RKO (cell line): Measurements from ENCODE around the gene CFP.
"Not testable (repeated sequence)": the region's sequence is repeated elsewhere in the genome, so short reads cannot be mapped to it uniquely, and the experiment has no call there.

Experiments
- DNase-seq: peaks from one replicate; pipeline ENCODE4 v3.0.0-alpha.2; 2016; ENCODE audit warnings: low spot score

CFP gene

DNA sequence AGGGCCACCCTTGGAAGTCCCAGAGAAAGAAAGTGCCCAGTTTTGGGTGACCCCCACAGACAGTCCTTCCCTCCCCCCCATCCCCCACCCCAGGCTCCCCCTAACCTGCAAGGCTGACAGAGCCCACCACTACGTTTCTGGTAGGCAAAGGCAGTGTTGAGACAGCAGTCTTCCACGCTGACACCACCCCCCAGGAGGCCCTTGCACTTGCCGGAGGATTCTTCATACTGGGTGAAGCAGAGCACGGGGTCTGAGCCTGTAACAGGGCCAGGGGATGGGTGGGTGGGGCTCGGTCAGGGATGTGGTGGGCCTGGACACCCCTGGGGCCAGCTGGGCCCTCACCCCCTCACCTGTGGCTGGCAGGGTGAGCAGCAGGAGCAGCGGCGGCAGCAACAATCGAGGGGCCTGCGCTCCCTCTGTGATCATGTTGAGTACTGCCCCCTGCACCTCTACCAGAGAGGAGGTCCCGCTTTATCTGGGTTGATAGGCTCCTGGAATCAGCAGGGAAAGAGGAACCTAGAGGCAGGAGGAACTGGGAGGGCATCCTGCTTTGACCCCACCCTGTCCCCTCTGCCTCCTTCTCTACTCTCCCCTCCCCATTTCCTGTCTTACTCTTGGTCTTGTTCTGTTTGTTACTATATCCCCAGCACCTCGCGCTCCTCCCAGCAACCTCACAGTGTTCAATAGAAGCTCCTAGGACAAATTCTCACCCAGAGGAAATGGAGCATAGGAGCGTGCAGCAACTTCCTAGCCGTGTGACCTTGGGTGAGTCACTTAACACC lies at the start of gene CFP:
Gene CFP, minus strand, starts transcription at position 512 of the 782 bp plus-strand sequence. Its CDS starts 86 bp downstream, at position 426.
- no peak for DNase-seq

DNA sequence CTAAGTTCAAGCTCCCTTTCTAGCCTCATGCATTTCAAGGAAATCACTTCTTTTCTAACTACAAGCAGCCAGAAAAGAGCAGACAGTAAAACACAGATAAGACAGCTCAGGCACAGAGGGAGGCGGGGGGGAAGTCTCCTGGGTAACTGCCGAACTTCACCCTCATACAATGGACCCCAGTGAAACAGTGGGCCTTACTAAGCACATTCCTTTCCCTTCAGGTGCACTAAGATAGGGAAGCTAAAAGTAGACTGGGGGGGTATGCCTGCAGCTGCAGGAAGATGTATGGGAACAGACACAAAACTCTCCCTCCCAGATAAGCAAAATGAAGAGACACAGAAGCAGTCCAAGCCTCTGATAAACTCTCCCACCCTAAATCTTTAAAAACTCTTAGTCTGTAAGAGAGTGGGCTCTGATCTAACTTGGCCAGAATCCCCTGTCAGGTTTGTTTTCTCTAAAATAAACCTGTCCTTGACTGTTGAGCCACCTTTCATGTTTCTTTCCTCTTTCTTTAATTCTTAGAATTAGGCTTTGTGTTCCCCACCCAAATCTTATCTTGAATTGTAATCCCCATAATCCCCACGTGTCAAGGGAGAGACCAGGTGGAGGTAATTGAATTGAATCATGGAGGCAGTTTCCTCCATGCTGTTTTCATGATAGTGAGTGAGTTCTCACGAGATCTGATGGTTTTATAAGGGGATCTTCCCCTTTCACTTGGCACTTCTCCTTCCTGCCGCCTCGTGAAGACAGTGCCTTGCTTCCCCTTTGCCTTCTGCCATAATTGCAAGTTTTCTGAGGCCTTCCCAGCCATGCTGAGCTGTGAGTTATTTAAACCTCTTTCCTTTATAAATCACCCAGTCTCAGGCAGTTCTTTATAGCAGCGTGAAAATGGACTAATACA lies 46.5 kb upstream of the CFP start:
- not testable (repeated sequence) for DNase-seq

DNA sequence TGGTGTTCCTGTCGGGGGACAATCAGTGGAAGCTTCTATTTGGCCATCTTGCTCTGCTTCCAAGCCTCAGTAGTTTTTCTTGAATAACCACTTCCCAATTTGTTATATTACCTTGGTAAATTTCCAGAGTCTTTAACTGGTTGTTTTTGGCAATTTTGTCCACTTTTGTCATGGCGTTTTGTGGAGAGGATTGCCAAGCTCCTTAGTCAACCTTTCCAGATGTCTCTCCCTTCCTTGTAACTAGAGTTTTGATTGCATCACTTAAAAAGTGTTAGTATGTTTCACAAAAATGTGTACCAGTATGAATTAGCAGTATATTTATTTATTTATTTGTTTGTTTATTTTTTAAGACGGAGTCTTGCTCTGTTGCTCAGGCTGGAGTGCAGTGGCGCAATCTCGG lies 45.0 kb upstream of the CFP start:
- no peak for DNase-seq

DNA sequence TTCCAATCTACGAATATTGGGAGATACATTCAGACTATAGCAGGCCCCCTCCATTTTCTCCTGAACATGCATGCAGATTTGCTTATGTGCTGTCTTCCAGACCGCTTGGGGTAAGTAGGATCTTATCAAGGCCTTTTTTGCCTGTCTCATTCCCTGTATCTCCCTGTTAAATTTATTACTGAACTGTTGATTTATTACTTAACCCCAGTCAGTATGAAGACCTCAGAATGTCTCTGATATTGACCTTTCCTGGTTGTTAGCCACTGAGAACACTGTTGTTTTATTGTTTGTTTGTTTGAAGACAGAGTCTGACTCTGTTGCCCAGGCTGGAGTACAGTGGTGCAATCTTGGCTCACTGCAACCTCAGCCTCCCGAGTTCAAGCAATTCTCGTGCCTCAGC lies 36.1 kb upstream of the CFP start:
- DNase-seq = not testable (repeated sequence)

DNA sequence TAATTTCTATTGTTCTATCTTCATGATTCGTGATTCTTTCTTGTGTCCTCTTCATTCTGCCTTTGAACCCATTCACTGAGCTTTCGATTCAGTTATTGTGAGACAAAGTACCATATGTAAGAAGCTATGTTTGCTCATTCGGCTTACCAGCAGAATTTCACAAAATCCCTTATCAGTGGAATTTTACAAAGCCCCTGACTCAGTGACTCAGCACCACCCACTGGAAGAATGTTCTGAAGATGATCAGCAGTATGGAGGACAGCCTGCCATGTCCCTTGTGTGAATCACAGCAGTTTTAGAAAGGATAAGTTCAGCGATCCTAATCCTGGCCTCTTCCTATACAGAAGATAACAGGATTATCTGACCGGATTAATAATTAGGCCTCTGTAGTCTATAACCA lies 35.0 kb upstream of the CFP start:
- no peak for DNase-seq

DNA sequence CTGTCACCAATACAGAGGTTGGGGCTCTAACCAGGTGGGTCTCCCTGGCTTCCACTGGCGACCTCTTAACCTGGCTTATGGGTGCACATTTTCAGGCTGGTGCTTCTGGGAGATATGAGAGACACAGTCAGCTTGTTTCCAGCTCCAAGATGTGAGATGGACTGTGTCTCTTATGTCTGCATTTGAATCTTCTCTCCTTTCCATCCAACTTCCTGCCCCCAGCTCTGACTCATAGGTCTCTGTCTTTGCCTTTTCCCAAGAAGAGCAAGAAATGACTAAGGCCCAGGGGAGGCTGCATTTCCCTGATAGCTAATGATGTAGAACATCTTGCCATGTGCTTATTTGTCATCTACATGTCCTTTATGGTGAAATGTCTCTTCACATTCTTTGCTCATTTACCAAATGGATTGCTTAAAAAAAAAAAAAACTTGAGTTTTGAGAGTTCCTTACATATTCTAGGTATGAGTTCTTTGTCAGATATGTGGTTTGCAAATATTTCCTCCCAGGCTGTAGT lies 32.5 kb upstream of the CFP start:
- DNase-seq = peak; percentile 69

DNA sequence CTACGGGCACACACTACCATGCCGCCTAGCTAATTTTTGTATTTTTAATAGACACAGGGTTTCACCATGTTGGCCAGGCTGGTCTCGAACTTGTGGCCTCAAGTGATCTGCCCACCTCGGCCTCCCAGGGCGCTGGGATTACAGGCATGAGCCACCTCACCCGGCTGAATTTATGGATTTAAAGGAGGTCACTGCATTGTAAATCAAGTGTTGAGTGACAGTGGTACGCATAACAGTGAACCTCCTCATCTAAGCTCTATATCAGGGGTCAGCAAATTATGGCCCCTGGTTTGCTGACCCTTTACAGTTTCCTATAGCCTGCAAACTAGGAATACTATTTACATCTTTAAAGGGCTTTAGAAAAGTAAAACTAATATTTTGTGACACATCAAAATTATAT lies 31.8 kb upstream of the CFP start:
- no peak for DNase-seq

DNA sequence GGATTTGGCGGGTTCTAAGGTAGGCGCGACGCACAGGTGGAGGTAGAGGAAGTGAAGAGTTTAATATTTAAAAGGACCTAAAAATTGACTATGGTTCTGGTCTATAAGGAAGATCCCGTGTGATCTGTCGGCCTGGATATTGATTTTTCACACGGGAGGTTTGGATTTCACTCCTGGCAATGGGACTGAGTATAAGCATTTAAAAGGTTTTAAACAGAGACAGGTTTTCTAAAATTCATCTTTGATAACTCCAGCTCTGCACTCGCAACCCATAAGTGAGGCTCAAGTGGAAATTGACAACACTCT lies 29.6 kb upstream of the CFP start:
- DNase-seq = no peak

DNA sequence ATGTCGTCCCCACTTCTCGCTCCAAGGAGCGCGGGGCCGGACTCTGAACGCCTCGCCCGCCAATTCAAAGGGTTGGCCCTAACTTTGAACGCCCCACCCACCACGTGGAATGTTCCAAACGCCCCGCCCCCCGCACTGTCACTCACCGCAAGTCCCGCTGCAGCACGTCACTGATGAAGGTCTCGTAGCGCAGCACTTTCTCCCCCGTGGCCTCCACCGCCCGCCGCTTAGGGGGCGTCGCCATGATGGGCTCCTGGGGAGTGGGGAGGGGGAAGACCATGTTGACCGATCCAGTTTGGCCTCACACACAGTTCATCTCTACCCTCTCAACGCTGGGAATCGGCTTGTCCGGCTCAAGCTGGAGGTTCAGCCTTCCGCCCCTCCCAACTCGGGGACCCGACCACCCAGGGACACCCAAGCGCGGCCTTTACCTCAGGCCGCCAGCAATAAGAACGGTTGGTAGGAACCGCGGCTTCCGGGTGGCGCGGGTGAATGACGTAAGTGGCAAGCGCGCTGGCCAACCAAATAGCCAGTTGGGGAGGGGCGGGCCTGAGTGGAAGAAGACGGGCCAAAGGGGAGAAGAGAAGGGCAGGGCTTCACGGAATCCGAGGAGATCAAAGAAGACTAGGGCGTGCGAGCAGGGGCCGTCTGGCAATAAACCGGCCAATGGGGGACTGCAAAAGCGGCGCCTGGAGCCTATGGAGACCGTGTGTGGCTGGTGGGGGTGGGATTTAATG lies 29.1 kb upstream of the CFP start, which contains the start of gene UXT:
Gene UXT, minus strand, starts transcription at position 497 of the 737 bp plus-strand sequence. Its CDS starts 253 bp downstream, at position 244.
- DNase-seq = peak; percentile 93

DNA sequence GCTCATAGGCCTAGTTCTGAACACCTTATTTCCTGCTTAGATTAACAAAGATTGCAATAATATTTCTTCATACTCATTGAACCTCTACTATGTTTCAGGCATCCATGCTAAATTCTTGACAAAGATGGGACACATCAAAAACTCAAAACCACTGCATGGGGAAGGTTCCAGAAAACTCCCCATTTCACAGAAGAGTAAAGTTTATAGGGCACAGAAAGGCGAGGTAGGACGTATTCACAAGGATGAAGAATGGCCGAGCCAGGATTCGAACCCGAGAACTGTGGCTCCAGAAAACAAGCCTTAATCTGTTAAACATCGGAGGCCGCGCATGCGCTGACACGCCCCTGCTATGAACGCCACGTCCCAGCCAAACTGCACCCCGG lies 28.6 kb upstream of the CFP start:
- no peak for DNase-seq

DNA sequence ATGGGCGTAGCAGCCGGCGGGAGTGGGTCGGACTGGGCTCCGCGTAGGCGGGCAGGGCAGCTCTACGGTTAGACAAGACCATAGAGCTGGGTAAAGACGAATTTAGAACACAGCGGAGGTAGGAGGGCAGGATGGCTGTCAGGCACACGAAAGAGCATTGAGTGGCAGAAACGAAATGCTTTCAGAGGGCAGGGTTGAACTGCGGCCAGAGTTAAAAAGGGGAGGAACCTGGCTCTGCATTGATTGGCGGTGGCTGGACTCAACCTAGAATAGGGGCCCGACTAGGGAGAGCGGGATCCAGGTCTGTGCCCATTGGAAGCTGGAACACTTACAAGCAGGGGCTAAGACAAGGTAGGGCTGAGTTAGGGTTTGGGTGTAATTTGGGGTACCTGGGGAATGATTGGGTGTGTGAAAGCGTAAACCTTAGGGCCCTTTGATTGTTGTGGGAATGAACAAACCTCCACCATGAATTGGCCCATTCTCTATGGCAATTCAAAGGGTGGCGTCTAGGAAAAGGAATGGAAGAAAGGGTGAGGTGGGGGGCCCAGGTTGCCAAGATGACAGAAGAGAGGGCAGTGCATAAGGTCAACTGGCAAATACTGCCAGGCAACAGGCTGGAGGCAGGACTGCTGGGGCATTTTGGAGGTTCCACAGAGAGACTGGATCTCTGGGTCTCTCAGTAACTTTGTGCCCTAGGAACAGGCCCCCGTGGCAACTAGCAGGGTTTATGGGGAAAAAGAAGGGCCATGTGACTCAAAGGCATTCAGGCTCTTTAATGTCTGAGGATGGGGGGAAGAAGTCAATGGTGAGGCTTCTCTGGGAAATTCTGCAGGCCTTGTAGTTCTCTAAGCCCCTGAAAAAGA lies 21.5 kb upstream of the CFP start:
- DNase-seq = no peak

DNA sequence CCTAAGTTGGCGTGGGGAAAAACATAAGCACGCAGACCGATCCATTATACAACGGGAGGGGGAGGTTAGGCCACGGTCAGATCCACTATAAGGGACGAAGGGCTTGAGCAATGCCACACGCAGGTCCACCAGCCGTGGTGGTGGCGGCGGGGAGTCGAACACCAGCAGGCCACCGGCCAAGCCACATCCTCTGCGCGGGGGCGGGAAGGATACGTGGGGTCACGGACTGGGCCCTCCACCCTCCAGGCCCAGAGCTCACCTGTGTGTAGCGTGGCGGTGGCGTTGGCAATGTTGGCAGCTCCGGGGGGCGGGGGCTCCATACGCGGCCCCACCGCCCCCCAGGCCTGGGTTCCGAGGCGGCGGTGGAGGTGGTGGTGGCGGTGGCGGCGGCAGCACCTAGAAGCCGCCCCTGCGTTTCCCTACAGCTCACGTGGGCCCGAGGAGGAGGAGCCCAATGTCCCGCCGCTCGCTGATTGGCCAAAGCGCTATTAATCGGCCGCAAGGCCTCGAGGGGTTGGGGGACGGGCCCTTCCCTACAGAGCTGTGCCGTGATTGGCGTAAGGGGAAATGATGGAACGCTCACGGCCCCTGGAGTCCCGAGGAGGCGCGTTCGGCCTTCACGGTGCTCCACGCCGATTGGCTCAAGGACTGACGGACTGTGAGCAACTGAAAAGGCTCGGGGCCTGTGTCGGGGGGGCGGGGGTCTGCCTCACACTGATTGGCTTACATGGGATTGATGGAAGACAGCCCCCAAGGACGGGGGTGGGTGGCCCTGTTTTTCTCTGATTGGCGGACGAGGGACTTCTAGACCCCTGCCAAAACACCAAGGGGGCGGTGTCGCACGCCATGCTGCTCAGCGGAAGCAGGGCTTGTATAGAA lies 20.7 kb upstream of the CFP start, which contains the start of gene ELK1:
Gene ELK1, minus strand, starts transcription at position 400 of the 879 bp plus-strand sequence. CDS start 9,122 bp downstream, outside the sequence.
- DNase-seq = peak; percentile 96

DNA sequence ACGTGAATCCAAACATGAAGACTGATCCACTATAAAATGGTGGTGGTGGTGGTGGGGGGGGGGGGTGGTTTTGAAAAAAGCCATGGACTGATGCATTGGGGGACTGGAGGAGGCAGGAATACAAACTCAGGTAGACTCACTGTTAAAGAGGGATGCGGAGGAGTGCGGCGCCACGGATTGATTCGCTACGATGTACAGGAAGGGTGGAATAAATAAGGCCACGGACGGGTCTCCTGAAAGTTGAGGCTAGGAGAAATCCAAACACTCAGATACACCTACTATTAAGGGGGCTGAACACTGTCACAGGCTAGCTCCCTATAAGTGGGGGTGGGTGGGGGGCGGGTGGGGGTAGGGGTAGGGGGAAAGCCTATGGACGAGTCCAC lies 20.0 kb upstream of the CFP start:
- DNase-seq = peak; percentile 11

DNA sequence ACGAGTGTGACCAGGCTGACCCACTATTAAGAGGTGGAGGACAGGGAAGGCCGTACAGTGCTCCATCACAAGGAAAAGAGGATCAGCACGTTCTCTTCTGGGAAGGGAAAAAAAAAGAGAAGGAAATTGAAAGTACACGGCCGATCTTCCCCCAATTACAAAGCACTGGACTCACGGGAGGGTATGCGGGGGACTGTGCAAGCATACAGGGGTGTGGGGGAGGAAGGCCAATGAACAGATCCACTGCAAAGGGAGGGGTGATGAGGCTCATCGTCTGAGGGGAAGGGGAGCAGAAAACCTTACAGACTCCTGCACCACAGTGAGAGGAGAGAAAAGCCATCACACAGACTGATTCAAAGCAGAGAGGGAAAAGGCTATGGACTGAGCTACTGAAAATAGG lies 19.5 kb upstream of the CFP start:
- DNase-seq = peak; percentile 12

DNA sequence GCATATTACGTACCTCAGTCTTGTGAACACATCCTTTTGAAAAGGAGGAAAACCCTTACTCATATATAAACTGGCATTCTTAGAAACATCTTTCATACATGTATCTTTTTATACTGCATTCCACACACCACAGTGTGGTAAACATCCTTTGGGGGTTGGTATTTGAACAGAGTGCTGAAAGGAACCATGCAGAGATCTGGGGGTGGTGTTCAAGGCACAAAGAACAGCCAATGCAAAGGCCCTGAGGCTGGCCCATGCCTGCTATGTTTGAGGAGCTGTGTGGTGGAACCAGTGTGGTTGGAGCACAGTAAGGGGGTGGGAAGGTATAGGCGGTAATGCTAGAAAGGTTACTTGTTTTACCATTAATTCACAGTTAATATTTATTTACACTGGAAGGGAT lies 18.6 kb upstream of the CFP start:
- DNase-seq = no peak

DNA sequence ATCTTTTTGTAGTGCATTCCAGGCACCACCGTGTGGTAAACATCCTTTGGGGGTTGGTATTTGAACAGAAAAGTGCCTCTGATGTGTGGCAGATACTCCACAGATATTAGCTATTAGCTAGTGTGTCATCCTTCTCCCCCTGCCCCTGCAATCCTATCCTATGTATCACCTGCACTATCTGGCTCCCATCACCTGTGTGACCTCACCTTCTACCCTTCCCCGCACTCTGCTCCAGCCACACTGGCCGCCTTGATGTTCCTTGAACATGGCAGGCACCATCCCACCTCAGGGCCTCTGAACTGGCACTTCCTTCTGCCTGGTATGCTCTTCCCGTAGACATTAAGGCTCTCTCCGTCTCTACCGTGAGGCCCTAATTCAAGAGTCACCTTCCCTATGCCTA lies 16.9 kb upstream of the CFP start:
- DNase-seq = no peak

DNA sequence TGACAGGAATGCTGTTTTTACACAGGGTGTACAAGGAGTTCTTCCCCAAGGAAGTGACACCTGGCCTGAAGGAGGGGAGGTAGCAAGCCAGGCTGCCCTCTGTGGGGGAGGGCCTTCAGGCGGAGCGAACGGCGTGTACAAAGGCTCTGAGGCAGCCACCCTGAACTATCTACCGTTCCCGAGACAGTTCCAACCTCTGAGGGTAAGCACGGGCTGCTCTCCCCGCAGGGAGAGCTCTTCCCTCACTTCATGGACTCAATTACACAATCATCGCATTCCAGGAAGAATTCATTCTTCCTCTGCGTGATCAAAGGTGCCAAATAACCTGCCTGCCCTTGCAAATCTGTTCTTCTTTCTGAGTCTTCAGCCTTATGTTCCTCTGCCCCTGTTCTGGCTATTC lies 15.8 kb upstream of the CFP start:
- no peak for DNase-seq

DNA sequence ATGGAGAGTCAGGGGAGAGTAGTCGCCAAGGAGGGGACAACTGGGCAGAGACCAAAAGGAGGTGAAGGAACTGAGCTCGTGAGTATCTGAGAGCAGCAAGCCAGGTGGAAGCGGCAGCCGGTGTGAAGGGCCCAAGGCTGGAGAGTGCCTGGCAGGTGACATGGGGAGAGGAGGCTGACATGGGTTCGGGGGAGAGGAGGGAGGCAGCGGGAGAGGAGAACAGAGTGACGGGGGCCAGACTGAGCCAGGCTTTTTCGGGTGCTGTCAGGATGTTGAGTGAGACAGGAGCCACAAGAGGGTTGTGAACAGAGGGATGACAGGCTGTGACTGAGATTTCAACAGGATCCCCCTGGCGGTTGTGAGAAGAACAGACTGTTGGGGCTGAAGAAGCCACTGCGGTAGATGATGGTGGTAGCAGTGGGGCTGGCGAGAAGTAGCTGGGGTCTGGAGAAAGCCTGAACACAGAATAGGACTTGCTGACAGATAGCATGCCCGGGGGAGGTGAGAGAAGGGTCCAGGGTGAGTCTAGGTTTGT lies 14.9 kb upstream of the CFP start:
- peak; percentile 55 for DNase-seq

DNA sequence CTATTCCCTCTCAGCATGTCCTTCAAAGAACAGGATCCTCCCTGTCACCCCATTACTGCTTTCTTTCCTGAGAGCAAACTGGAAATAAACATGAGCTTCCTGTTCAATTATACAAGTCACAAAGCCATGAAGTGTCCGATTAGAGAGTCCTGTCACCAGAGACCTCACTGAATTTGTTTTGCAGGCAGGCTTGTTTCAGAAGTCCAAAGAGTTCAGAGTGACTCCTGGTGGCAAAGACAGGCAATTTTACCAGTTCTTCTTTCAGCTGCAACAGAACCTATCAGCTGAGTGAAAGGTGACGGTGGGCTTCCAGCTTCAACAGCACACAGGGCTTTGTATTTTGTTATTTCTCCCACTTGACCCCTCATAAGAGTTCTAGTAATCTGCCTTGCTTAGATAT lies 14.2 kb upstream of the CFP start:
- DNase-seq = peak; percentile 54

DNA sequence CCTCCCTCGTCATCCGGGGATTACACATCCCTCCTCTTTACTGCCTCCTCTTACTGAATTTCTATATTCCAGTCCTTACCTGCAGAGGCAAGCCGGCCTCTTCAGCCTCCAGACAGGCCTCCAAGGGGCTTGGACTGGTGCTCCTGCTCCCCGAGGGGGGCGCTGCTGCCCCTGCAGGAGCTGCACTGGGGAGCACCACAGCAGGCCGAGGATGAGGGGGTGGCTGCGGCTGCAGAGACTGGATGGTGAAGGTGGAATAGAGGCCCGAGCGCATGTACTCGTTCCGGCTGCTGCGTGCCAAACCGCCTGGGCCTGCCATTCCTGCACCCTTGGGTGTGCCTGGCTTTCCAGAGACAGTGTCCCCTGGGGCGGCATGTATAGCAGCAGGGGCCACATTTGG lies 9.1 kb upstream of the CFP start:
- DNase-seq = no peak
